Superior temporal gyrus (tissue), 1 donor: ENCODE measurements around the gene C11orf87.

Experiments used
- DNase-seq: peaks from one replicate; pipeline ENCODE4 v3.0.0-alpha.2; 2016; ENCODE audit errors: extremely low spot score

The C11orf87 gene

DNA sequence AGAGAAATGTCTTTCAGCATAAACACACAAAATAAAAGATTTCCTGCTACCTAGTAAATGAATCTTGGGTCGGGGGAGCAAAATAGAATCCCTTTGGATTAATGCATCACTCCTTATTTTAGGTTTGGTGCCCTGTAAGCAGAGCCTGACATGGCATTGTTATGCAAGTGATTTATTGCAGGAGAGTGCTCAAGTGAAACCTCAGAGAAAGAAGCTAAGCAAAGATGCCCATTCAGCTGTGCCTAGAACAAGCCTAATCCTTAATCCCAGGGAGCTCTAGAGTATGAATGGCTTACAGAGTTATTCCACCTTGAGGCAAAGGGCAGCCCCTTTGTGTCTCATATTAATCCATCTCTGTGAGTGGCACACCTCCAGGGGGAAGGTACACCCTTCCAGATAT is 21.1 kb downstream of the C11orf87 start:
- no peak for DNase-seq

DNA sequence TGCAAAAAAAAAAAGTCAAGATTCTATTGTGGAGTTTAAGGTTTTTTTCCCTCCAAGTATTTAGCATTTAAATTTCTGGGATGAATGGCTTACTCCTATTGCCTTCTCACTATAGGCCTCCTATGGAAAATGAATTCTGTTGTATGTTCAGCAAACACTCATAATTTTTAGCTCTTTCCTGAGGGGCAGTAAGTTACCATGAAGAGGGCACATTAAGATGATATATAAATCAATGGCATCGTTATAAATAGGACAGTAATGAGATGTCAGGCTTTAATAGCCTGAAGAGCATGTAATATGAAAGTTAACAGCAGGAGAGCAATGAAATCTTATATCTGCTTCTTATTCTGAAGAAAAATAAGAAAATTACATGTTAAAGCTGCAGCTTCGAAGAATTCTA is 32.9 kb downstream of the C11orf87 start:
- no peak for DNase-seq
